Measurements from ENCODE around the gene PRSS12. TPM values are rescaled to one million over a fixed set of nuclear protein-coding genes. Genes with fewer than 3 reads are reported as not detected.

PRSS12 gene
- total RNA-seq, 1 experiment from 2014 or later = 14.1 TPM

- TF ChIP-seq ZNF138 (CRISPR knock-in tag; conservative IDR thresholded peaks at IDR 0.05) (no peak), HMGA2 (CRISPR knock-in tag; IDR thresholded peaks at IDR 0.05) (no peak), OVOL2 (CRISPR knock-in tag; IDR thresholded peaks at IDR 0.05; ENCODE audit: borderline replicate concordance) (no peak), SP1 (CRISPR knock-in tag; conservative IDR thresholded peaks at IDR 0.05) (no peak), GABPB1 (CRISPR knock-in tag; IDR thresholded peaks at IDR 0.05) (no peak), NFATC4 (CRISPR knock-in tag; IDR thresholded peaks at IDR 0.05) (no peak), ZNF671 (CRISPR knock-in tag; IDR thresholded peaks at IDR 0.05) (no peak), JUN (CRISPR knock-in tag; IDR thresholded peaks at IDR 0.05) (no peak), SOX15 (CRISPR knock-in tag; IDR thresholded peaks at IDR 0.05) (no peak), FOXJ3 (CRISPR knock-in tag; IDR thresholded peaks at IDR 0.05; ENCODE audit: borderline replicate concordance) (no peak), CBFB (CRISPR knock-in tag; IDR thresholded peaks at IDR 0.05; ENCODE audit: low read depth) (no peak), ZNF532 (CRISPR knock-in tag; IDR thresholded peaks at IDR 0.05; ENCODE audit: borderline replicate concordance) (no peak)
- TF ChIP-seq, protein P1, sequence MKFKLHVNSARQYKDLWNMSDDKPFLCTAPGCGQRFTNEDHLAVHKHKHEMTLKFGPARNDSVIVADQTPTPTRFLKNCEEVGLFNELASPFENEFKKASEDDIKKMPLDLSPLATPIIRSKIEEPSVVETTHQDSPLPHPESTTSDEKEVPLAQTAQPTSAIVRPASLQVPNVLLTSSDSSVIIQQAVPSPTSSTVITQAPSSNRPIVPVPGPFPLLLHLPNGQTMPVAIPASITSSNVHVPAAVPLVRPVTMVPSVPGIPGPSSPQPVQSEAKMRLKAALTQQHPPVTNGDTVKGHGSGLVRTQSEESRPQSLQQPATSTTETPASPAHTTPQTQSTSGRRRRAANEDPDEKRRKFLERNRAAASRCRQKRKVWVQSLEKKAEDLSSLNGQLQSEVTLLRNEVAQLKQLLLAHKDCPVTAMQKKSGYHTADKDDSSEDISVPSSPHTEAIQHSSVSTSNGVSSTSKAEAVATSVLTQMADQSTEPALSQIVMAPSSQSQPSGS (CRISPR knock-in tag; IDR thresholded peaks at IDR 0.05; ENCODE audit: borderline replicate concordance, low read depth) = no peak
- TF ChIP-seq, protein P2, sequence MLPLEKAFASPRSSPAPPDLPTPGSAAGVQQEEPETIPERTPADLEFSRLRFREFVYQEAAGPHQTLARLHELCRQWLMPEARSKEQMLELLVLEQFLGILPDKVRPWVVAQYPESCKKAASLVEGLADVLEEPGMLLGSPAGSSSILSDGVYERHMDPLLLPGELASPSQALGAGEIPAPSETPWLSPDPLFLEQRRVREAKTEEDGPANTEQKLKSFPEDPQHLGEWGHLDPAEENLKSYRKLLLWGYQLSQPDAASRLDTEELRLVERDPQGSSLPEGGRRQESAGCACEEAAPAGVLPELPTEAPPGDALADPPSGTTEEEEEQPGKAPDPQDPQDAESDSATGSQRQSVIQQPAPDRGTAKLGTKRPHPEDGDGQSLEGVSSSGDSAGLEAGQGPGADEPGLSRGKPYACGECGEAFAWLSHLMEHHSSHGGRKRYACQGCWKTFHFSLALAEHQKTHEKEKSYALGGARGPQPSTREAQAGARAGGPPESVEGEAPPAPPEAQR (CRISPR knock-in tag; IDR thresholded peaks at IDR 0.05) = no peak
- TF ChIP-seq, protein P3, sequence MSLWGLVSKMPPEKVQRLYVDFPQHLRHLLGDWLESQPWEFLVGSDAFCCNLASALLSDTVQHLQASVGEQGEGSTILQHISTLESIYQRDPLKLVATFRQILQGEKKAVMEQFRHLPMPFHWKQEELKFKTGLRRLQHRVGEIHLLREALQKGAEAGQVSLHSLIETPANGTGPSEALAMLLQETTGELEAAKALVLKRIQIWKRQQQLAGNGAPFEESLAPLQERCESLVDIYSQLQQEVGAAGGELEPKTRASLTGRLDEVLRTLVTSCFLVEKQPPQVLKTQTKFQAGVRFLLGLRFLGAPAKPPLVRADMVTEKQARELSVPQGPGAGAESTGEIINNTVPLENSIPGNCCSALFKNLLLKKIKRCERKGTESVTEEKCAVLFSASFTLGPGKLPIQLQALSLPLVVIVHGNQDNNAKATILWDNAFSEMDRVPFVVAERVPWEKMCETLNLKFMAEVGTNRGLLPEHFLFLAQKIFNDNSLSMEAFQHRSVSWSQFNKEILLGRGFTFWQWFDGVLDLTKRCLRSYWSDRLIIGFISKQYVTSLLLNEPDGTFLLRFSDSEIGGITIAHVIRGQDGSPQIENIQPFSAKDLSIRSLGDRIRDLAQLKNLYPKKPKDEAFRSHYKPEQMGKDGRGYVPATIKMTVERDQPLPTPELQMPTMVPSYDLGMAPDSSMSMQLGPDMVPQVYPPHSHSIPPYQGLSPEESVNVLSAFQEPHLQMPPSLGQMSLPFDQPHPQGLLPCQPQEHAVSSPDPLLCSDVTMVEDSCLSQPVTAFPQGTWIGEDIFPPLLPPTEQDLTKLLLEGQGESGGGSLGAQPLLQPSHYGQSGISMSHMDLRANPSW (CRISPR knock-in tag; conservative IDR thresholded peaks at IDR 0.05; ENCODE audit: low read depth) = no peak
- TF ChIP-seq, protein P4, sequence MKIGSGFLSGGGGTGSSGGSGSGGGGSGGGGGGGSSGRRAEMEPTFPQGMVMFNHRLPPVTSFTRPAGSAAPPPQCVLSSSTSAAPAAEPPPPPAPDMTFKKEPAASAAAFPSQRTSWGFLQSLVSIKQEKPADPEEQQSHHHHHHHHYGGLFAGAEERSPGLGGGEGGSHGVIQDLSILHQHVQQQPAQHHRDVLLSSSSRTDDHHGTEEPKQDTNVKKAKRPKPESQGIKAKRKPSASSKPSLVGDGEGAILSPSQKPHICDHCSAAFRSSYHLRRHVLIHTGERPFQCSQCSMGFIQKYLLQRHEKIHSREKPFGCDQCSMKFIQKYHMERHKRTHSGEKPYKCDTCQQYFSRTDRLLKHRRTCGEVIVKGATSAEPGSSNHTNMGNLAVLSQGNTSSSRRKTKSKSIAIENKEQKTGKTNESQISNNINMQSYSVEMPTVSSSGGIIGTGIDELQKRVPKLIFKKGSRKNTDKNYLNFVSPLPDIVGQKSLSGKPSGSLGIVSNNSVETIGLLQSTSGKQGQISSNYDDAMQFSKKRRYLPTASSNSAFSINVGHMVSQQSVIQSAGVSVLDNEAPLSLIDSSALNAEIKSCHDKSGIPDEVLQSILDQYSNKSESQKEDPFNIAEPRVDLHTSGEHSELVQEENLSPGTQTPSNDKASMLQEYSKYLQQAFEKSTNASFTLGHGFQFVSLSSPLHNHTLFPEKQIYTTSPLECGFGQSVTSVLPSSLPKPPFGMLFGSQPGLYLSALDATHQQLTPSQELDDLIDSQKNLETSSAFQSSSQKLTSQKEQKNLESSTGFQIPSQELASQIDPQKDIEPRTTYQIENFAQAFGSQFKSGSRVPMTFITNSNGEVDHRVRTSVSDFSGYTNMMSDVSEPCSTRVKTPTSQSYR (CRISPR knock-in tag; IDR thresholded peaks at IDR 0.05) = no peak
- TF ChIP-seq, protein P5, sequence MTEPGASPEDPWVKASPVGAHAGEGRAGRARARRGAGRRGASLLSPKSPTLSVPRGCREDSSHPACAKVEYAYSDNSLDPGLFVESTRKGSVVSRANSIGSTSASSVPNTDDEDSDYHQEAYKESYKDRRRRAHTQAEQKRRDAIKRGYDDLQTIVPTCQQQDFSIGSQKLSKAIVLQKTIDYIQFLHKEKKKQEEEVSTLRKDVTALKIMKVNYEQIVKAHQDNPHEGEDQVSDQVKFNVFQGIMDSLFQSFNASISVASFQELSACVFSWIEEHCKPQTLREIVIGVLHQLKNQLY (CRISPR knock-in tag; IDR thresholded peaks at IDR 0.05) = no peak
- peaks cover 19% of the 10 kb centered on the region for H3K9me3 Mint-ChIP-seq
- no peak for ATAC-seq
- no peak overlapping the region for H3K27ac Mint-ChIP-seq
- H3K4me1 Mint-ChIP-seq = peaks cover 2% of the 10 kb centered on the region
- peaks cover 9% of the 10 kb centered on the region for H3K36me3 Mint-ChIP-seq
- POLR2A ChIA-PET = no interaction called here
- DNase-seq (ENCODE audit: low spot score) = no peak
- peaks cover 11% of the 10 kb centered on the region for H3K27me3 Mint-ChIP-seq (ENCODE audit: low read depth)
- CTCF ChIA-PET = no interaction called here
- H3K4me3 Mint-ChIP-seq = no peak overlapping the region
Observed at GRCh38 chr4:118390121-118390520, 37.3 kb upstream of the PRSS12 start.

Data from WTC11 (cell line).